HFF-Myc (cell line): ENCODE measurements around the gene MAD2L2.

ENCODE experiments used
- DNase-seq: peaks from one replicate; pipeline ENCODE4 v3.0.0-alpha.2; 2011; ENCODE audit warnings: low read depth; ENCODE audit errors: extremely low read depth
- H3K4me3 ChIP-seq: replicated peaks from 2 replicates; pipeline ENCODE4 v1.5.1; 2011; ENCODE audit warnings: low read depth, mild to moderate bottlenecking, control low read depth, low read length
- TF ChIP-seq, protein P1 (sequence below): IDR thresholded peaks from 2 replicates; pipeline ENCODE4 v1.5.1; 2012; ENCODE audit warnings: mild to moderate bottlenecking, low read depth, low read length, control low read depth; ENCODE audit errors: missing control alignments

Gene MAD2L2

DNA sequence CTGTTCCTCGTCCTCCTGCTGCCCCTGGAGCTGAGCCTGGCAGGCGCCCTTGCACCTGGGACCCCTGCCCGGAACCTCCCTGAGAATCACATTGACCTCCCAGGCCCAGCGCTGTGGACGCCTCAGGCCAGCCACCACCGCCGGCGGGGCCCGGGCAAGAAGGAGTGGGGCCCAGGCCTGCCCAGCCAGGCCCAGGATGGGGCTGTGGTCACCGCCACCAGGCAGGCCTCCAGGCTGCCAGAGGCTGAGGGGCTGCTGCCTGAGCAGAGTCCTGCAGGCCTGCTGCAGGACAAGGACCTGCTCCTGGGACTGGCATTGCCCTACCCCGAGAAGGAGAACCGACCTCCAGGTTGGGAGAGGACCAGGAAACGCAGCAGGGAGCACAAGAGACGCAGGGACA, 25.3 kb upstream of the MAD2L2 start:
- no peak overlapping the region for H3K4me3 ChIP-seq
- DNase-seq, result no peak
- TF ChIP-seq, protein P1, sequence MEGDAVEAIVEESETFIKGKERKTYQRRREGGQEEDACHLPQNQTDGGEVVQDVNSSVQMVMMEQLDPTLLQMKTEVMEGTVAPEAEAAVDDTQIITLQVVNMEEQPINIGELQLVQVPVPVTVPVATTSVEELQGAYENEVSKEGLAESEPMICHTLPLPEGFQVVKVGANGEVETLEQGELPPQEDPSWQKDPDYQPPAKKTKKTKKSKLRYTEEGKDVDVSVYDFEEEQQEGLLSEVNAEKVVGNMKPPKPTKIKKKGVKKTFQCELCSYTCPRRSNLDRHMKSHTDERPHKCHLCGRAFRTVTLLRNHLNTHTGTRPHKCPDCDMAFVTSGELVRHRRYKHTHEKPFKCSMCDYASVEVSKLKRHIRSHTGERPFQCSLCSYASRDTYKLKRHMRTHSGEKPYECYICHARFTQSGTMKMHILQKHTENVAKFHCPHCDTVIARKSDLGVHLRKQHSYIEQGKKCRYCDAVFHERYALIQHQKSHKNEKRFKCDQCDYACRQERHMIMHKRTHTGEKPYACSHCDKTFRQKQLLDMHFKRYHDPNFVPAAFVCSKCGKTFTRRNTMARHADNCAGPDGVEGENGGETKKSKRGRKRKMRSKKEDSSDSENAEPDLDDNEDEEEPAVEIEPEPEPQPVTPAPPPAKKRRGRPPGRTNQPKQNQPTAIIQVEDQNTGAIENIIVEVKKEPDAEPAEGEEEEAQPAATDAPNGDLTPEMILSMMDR, result no peak

DNA sequence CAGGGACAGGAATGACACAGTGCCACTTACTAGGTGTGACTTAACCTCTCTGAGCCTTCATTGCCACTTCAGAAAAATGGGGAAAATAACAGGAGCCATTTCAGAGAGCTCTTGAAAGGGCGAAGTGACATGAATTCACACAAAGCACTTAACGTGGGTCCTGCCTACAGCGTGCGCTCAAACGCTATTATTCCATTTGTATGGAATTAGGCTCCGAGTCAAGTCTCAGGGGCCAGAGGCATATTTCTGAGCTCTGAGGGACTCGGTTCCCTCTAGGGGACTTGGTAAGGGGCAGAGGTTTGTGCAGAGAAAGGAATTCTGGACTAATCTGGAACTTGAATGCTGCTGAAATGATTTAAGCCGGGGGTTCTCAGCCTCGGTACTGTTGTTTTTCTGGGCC, 24.6 kb upstream of the MAD2L2 start:
- TF ChIP-seq, protein P1, result no peak
- DNase-seq, result no peak
- no peak overlapping the region for H3K4me3 ChIP-seq

- H3K4me3 ChIP-seq, result no peak overlapping the region
- DNase-seq, result no peak
- TF ChIP-seq, protein P1, result no peak
Observed at GRCh38 chr1:11704691-11705475, 23.9 kb upstream of the MAD2L2 start.

DNA sequence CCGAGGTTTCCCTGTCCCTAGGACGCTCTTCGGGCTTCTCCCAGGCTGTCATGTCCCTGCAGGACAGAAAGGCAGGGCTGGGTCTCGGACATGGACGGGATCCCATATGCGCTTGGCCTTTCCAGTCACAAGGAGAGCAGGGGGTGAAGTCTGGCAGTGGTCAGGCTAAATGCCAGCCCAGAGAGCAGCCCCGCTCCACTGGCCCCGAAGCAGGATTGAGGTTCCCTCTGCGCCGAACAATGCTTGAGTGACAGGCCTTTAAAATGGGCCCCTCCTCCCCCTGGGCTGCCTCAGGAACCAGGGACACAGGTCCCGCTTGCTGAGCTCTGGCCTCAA, 23.2 kb upstream of the MAD2L2 start:
- no peak for DNase-seq
- no peak overlapping the region for H3K4me3 ChIP-seq
- TF ChIP-seq, protein P1, result no peak

DNA sequence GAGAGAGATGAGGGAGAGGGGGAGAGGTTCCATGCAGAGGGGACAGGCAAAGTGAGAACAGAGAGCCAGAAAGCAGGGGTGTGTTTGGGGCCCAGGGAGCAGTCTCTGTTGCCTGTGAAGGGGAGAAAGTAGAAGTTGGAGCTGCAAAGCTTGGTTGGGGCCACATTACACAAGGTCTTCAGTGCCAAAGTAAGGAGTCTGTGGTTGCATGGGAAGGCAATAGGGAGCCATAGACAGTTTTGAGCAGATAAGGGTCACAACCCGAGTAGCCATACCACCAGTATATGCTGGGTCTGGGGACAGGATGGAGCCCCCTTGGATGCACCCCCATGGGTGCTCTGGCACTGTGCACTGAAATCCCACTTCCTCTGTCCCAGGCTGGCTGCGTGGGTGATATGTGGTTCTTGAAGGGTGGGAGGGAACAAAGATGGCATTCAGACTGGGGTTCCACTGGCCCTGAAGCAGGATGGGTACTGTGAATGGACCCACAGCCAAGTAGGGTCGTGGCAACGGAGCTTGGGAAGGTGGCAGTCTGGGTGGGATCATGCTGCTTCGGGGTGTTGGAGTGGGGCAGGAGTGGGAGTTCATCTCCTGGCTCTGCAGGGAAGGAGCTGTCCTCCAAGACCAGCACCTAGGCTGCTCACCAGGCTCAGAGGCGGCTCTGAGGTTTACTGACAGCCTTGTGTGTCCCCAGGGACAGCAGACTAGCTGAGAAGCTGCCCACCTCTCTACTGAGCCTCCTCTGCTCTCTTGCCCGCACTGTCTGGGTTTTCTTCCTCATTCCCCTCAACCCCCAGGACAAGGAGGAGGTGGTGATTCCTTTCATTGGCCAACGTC, 22.6 kb upstream of the MAD2L2 start:
- TF ChIP-seq, protein P1, result no peak
- H3K4me3 ChIP-seq, result no peak overlapping the region
- DNase-seq, result no peak

GRCh38 chr1:11701981-11702803, 21.2 kb upstream of the MAD2L2 start:
- no peak overlapping the region for H3K4me3 ChIP-seq
- TF ChIP-seq, protein P1, result no peak
- no peak for DNase-seq
